HG03108 (cell line): Measurements from ENCODE around the gene RBBP4.
"Not testable (repeated sequence)": the region's sequence is repeated elsewhere in the genome, so short reads cannot be mapped to it uniquely, and the experiment has no call there.

ENCODE experiments used
- ATAC-seq: cut with Tn5 transposase; IDR thresholded peaks from one replicate; pipeline ENCODE4 v1.9.1; 2021; ENCODE audit warnings: moderate library complexity; ENCODE audit not compliant: unreplicated experiment

Gene RBBP4

GRCh38 chr1:32685498-32685897, 34.5 kb downstream of the RBBP4 start:
- ATAC-seq: no peak

- ATAC-seq: no peak
These were observed 35.4 kb downstream of the RBBP4 start for GRCh38 chr1:32686387-32686786.

- no peak for ATAC-seq
These were observed 42.6 kb downstream of the RBBP4 start for GRCh38 chr1:32693455-32694174.

GRCh38 chr1:32695098-32695904, 44.3 kb downstream of the RBBP4 start:
- ATAC-seq: no peak

- no peak for ATAC-seq
These were observed 45.0 kb downstream of the RBBP4 start for GRCh38 chr1:32696041-32696440.

GRCh38 chr1:32696996-32697395, 46.0 kb downstream of the RBBP4 start:
- ATAC-seq: not testable (repeated sequence)

- no peak for ATAC-seq
These were observed 50.5 kb downstream of the RBBP4 start for GRCh38 chr1:32701421-32701911.

GRCh38 chr1:32701951-32702598, 51.1 kb downstream of the RBBP4 start:
- no peak for ATAC-seq

- ATAC-seq: no peak
These were observed 51.8 kb downstream of the RBBP4 start, which contains the start of gene SYNC for GRCh38 chr1:32702599-32703478. TSS of gene SYNC (minus strand) at chr1:32702770. CDS start at chr1:32702660, 110 bp downstream.

- ATAC-seq: no peak
These were observed 52.7 kb downstream of the RBBP4 start for GRCh38 chr1:32703479-32704291.

GRCh38 chr1:32705516-32705915, 54.5 kb downstream of the RBBP4 start:
- no peak for ATAC-seq

- no peak for ATAC-seq
These were observed 55.5 kb downstream of the RBBP4 start for GRCh38 chr1:32706491-32706890.

- no peak for ATAC-seq
These were observed 58.1 kb downstream of the RBBP4 start for GRCh38 chr1:32709075-32709474.

- no peak for ATAC-seq
These were observed 58.5 kb downstream of the RBBP4 start for GRCh38 chr1:32709476-32709875.

GRCh38 chr1:32711221-32711620, 60.2 kb downstream of the RBBP4 start:
- ATAC-seq: not testable (repeated sequence)

- no peak for ATAC-seq
These were observed 62.1 kb downstream of the RBBP4 start for GRCh38 chr1:32713081-32713480.

GRCh38 chr1:32714277-32714676, 63.3 kb downstream of the RBBP4 start:
- ATAC-seq: no peak

GRCh38 chr1:32715901-32716311, 64.9 kb downstream of the RBBP4 start:
- ATAC-seq: no peak

GRCh38 chr1:32716312-32717148, 65.5 kb downstream of the RBBP4 start:
- ATAC-seq: peak; percentile 65
